Effector CD8-positive, alpha-beta T cell (primary cell): ENCODE measurements around the gene IRF6.

Experiments used
- DNase-seq: peaks from one replicate; lab custom pipeline; 2025; lab: John Stamatoyannopoulos, UW
- total RNA-seq, 4 experiments: gene quantifications; one replicate each; lab custom pipeline; 2026; lab: John Stamatoyannopoulos, UW

The IRF6 gene
- total RNA-seq = 0.54 to 5.1 (median 1.6) reads per million in 4 experiments

GRCh38 chr1:209805875-209806760 is at the start of gene IRF6:
Gene IRF6 (minus strand): TSS chr1:209806142. CDS start chr1:209801413, 4,729 bp downstream.
- DNase-seq = peak; percentile 70

GRCh38 chr1:209855623-209856022 is 49.7 kb upstream of the IRF6 start:
- no peak for DNase-seq

- no peak for DNase-seq
Observed at GRCh38 chr1:209855006-209855405, 49.1 kb upstream of the IRF6 start.

- DNase-seq = no peak
Observed at GRCh38 chr1:209854196-209854595, 48.3 kb upstream of the IRF6 start.

- DNase-seq = no peak
Observed at GRCh38 chr1:209853676-209854075, 47.7 kb upstream of the IRF6 start.

- no peak for DNase-seq
Observed at GRCh38 chr1:209850342-209850979, 44.5 kb upstream of the IRF6 start.

GRCh38 chr1:209849388-209849787 is 43.4 kb upstream of the IRF6 start:
- DNase-seq = no peak

GRCh38 chr1:209845408-209845725 is 39.4 kb upstream of the IRF6 start:
- no peak for DNase-seq

- no peak for DNase-seq
Observed at GRCh38 chr1:209844695-209845407, 38.9 kb upstream of the IRF6 start.

GRCh38 chr1:209840611-209841010 is 34.7 kb upstream of the IRF6 start:
- no peak for DNase-seq

GRCh38 chr1:209839875-209840546 is 34.1 kb upstream of the IRF6 start:
- DNase-seq = no peak

- DNase-seq = no peak
Observed at GRCh38 chr1:209838537-209838936, 32.6 kb upstream of the IRF6 start.

GRCh38 chr1:209837671-209838070 is 31.7 kb upstream of the IRF6 start:
- no peak for DNase-seq

GRCh38 chr1:209835782-209836298 is 29.9 kb upstream of the IRF6 start:
- no peak for DNase-seq

GRCh38 chr1:209831615-209832014 is 25.7 kb upstream of the IRF6 start:
- no peak for DNase-seq

GRCh38 chr1:209830722-209831121 is 24.8 kb upstream of the IRF6 start:
- no peak for DNase-seq

- DNase-seq = no peak
Observed at GRCh38 chr1:209829716-209830115, 23.8 kb upstream of the IRF6 start.

- DNase-seq = peak; percentile 89
Observed at GRCh38 chr1:209827384-209828262, 21.7 kb upstream of the IRF6 start, which contains the start of gene UTP25. Gene UTP25 (plus strand): TSS chr1:209827972. CDS start chr1:209828064, 92 bp downstream.

GRCh38 chr1:209825591-209826434 is 19.9 kb upstream of the IRF6 start:
- DNase-seq = no peak
